ENCODE measurements around the gene TBCD.

- TF ChIP-seq POLR2A (conservative IDR thresholded peaks at IDR 0.05) (no peak), NRF1 (conservative IDR thresholded peaks at IDR 0.05 in 1 of 2, IDR thresholded peaks at IDR 0.05 in 1 of 2) (no peak), TEAD4 (IDR thresholded peaks at IDR 0.05; ENCODE audit: low read length) (no peak), TEAD4 (CRISPR knock-in tag; IDR thresholded peaks at IDR 0.05; ENCODE audit: borderline replicate concordance) (no peak), GATA2 (CRISPR knock-in tag; IDR thresholded peaks at IDR 0.05) (no peak), YY1 (IDR thresholded peaks at IDR 0.05; ENCODE audit: borderline replicate concordance in 1 of 3, control insufficient read depth in 1 of 3, extremely low read depth in 1 of 3, insufficient read depth in 3 of 3, insufficient read length in 1 of 3, insufficient replicate concordance in 2 of 3, low read depth in 1 of 3, low read length in 2 of 3) (no peak), SNRNP70 (optimal IDR thresholded peaks at IDR 0.05; ENCODE audit: low read depth, low read length) (no peak), HDGF (IDR thresholded peaks at IDR 0.05) (no peak), SRSF3 (IDR thresholded peaks at IDR 0.05; ENCODE audit: insufficient read depth, low read length) (no peak)
- TF ChIP-seq, protein P1, sequence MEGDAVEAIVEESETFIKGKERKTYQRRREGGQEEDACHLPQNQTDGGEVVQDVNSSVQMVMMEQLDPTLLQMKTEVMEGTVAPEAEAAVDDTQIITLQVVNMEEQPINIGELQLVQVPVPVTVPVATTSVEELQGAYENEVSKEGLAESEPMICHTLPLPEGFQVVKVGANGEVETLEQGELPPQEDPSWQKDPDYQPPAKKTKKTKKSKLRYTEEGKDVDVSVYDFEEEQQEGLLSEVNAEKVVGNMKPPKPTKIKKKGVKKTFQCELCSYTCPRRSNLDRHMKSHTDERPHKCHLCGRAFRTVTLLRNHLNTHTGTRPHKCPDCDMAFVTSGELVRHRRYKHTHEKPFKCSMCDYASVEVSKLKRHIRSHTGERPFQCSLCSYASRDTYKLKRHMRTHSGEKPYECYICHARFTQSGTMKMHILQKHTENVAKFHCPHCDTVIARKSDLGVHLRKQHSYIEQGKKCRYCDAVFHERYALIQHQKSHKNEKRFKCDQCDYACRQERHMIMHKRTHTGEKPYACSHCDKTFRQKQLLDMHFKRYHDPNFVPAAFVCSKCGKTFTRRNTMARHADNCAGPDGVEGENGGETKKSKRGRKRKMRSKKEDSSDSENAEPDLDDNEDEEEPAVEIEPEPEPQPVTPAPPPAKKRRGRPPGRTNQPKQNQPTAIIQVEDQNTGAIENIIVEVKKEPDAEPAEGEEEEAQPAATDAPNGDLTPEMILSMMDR (IDR thresholded peaks at IDR 0.05 in 2 of 3, conservative IDR thresholded peaks at IDR 0.05 in 1 of 3; ENCODE audit: insufficient read depth in 2 of 3, low read depth in 1 of 3, low read length in 3 of 3): no peak
These were observed 191.5 kb downstream of the TBCD start for GRCh38 chr17:82943339-82943738.
